Upper lobe of right lung (tissue), 1 donor: ENCODE results near the gene GPBAR1. TPM values are rescaled to one million over a fixed set of nuclear protein-coding genes. Genes with fewer than 3 reads are reported as not detected.

Experiments used
- ATAC-seq: fragments of 200-7000 bp; cut with Tn5 transposase; one replicate; pipeline ENCODE4 v1.9.1; 2020; ENCODE audit warnings: mild to moderate bottlenecking, moderate library complexity
- DNase-seq: peaks from one replicate; pipeline ENCODE4 v3.0.0-alpha.2; 2020
- H3K27ac ChIP-seq: fragments of 200-600 bp; one replicate; pipeline ENCODE4 v1.8.0; 2022
- H3K27me3 ChIP-seq: fragments of 200-600 bp; one replicate; pipeline ENCODE4 v1.8.0; 2022; ENCODE audit warnings: mild to moderate bottlenecking
- H3K36me3 ChIP-seq: fragments of 200-600 bp; one replicate; pipeline ENCODE4 v1.8.0; 2022
- H3K4me1 ChIP-seq: fragments of 200-600 bp; one replicate; pipeline ENCODE4 v1.8.0; 2022
- H3K4me3 ChIP-seq: fragments of 200-600 bp; one replicate; pipeline ENCODE4 v1.8.0; 2022; ENCODE audit warnings: mild to moderate bottlenecking
- H3K9me3 ChIP-seq: fragments of 200-600 bp; one replicate; pipeline ENCODE4 v1.8.0; 2022
- intact Hi-C: fragments of 100-400 bp; cut with DNase I; formaldehyde crosslinking; loops from one replicate; pipeline ENCODE4 v1.11.0; 2022
- total RNA-seq: library from RNA; stranded (reverse); fragmentation: NEBNext Ultra II Directional; extraction: Animal tissue kit (Norgen Biotek cat#: 25700); gene quantifications from one replicate; pipeline ENCODE4 v1.2.1, GENCODE V29; 2021
- TF ChIP-seq, protein P1 (sequence below): fragments of 200-600 bp; IDR thresholded peaks from one replicate; pipeline ENCODE4 v1.8.0; 2022; ENCODE audit warnings: antibody characterized with exemption
- donor health status: DM: no; HTN: yes; CAD: no; lungs with severe emphysema.

GPBAR1 gene
- total RNA-seq, 1 donor from 2014 or later = 2.6 TPM

DNA sequence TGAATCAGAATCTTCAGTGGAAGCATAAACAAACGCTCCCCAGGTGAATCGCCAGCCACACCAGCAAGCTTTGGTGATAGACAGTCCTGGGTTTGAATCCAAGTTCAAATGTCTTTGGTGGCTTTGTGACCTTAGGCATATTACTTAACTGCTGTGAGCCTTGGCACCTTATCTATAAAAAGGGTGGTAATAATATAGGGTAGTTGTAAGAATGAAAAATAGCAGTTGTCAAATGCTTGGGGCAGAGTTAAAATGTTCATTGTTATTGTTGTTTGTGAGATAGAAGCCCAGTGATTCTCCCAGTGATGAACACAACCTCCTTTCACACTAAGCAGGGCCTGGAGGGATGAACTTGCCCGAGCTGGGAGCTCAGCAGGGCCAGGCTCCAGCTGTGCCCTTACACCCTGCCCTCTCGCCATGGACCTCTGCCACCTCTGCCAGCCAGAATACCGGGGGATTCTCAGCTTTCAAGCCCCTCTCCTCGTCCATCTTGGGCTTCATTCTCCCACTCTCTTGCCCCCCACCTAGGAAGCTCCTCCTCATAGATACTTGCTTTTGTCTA is 37.6 kb downstream of the GPBAR1 start:
- no peaks in the 10 kb centered on the region for H3K9me3 ChIP-seq
- intact Hi-C loops = loop anchor here (10.0 kb wide), 1 partner anchor 96 kb away; the partner anchor contains the start of gene CTDSP1
- no peak for DNase-seq
- no peaks in the 10 kb centered on the region for H3K36me3 ChIP-seq
- TF ChIP-seq, protein P1, sequence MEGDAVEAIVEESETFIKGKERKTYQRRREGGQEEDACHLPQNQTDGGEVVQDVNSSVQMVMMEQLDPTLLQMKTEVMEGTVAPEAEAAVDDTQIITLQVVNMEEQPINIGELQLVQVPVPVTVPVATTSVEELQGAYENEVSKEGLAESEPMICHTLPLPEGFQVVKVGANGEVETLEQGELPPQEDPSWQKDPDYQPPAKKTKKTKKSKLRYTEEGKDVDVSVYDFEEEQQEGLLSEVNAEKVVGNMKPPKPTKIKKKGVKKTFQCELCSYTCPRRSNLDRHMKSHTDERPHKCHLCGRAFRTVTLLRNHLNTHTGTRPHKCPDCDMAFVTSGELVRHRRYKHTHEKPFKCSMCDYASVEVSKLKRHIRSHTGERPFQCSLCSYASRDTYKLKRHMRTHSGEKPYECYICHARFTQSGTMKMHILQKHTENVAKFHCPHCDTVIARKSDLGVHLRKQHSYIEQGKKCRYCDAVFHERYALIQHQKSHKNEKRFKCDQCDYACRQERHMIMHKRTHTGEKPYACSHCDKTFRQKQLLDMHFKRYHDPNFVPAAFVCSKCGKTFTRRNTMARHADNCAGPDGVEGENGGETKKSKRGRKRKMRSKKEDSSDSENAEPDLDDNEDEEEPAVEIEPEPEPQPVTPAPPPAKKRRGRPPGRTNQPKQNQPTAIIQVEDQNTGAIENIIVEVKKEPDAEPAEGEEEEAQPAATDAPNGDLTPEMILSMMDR = no peak
- ATAC-seq = no peak
- no peak overlapping the region for H3K4me3 ChIP-seq
- peaks cover 22% of the 10 kb centered on the region for H3K4me1 ChIP-seq
- peak overlapping the region; percentile 63 for H3K27ac ChIP-seq
- no peaks in the 10 kb centered on the region for H3K27me3 ChIP-seq

DNA sequence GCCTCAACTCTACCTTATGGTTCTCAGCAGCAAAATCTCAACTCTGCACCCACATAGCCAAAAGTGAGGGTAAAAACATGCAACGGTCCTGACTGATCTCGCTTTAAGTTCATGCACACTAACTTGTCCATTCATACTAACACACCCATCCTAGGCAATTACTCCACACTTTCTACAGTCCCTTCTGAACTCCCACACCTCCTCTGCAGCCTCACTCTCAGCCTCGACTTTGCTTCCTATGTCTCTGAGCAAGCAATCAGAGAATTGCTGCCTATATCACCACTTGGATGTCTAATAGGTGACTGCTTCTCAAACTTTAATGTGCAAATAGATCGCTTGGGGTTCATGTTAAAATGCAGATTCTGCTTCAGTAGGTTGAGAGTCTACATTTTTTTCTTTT is 39.3 kb downstream of the GPBAR1 start:
- no peaks in the 10 kb centered on the region for H3K36me3 ChIP-seq
- H3K4me1 ChIP-seq = peaks cover 5% of the 10 kb centered on the region
- no peaks in the 10 kb centered on the region for H3K9me3 ChIP-seq
- H3K27me3 ChIP-seq = no peaks in the 10 kb centered on the region
- H3K27ac ChIP-seq = no peak overlapping the region
- ATAC-seq = no peak
- TF ChIP-seq, protein P1 = no peak
- intact Hi-C loops = loop anchor here (10.0 kb wide), 1 partner anchor 55 kb away; the partner anchor contains the start of gene CATIP
- no peak for DNase-seq
- H3K4me3 ChIP-seq = no peak overlapping the region

DNA sequence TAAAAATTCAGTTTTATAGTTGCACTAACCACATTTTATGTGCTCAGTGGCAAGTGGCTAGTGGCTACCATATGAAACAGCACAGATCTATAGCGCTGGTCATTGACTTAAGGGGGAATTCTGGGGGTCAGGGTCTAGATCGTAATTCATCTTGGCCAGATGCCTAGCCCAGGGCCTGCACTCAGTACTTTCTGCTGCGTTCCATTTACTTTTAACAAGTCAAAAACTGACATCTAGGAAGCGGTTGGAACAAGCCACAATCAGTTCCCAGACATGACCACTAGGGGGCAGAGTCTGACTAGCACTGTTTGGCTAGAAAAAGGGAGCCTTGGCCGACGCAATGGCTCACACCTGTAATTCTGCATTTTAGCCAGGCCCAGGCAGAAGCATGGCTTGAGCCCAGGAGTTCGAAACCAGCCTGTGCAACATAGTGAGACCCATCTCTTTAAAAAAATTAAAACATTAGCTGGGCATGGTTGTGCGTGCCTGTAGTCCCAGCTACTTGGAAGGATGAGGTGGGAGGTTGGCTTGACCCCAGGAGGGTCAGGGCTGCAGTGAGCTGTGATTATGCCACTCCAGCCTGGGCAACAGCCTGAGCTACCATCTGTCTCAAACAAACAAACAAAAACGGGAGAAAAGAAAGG is 40.5 kb downstream of the GPBAR1 start:
- H3K4me3 ChIP-seq = no peak overlapping the region
- TF ChIP-seq, protein P1 = peak; percentile 98
- peak; percentile 93 for ATAC-seq
- H3K9me3 ChIP-seq = no peaks in the 10 kb centered on the region
- no peaks in the 10 kb centered on the region for H3K27me3 ChIP-seq
- no peaks in the 10 kb centered on the region for H3K4me1 ChIP-seq
- H3K27ac ChIP-seq = no peak overlapping the region
- intact Hi-C loops = loop anchor here (10.0 kb wide), 1 partner anchor 54 kb away; the partner anchor contains the start of gene CATIP
- no peaks in the 10 kb centered on the region for H3K36me3 ChIP-seq
- peak; percentile 82 for DNase-seq

DNA sequence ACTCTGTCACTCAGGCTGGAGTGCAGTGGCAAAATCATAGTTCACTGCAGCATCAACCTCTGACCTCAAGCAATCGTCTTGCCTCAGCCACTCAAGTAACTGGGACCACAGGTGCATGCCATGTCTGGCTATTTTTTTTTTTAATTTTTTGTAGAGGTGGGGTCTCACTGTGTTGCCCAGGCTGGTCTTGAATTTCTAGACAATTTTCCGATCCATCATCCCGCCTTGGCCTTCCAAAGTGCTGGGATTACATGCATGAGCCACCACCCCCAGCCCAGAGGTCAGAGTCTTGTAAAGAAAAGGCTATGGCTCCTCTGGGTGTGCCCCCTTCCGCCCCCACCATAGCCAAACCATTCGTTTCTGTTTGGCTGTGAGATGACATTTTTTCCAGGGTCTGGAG is 44.6 kb downstream of the GPBAR1 start:
- DNase-seq = no peak
- no peak for ATAC-seq
- TF ChIP-seq, protein P1 = no peak
- no peak overlapping the region for H3K27ac ChIP-seq
- intact Hi-C loops = loop anchor here (10.0 kb wide), 1 partner anchor 49 kb away; the partner anchor contains the start of gene CATIP
- no peaks in the 10 kb centered on the region for H3K4me1 ChIP-seq
- no peaks in the 10 kb centered on the region for H3K9me3 ChIP-seq
- H3K27me3 ChIP-seq = no peaks in the 10 kb centered on the region
- H3K36me3 ChIP-seq = no peaks in the 10 kb centered on the region
- H3K4me3 ChIP-seq = no peak overlapping the region

DNA sequence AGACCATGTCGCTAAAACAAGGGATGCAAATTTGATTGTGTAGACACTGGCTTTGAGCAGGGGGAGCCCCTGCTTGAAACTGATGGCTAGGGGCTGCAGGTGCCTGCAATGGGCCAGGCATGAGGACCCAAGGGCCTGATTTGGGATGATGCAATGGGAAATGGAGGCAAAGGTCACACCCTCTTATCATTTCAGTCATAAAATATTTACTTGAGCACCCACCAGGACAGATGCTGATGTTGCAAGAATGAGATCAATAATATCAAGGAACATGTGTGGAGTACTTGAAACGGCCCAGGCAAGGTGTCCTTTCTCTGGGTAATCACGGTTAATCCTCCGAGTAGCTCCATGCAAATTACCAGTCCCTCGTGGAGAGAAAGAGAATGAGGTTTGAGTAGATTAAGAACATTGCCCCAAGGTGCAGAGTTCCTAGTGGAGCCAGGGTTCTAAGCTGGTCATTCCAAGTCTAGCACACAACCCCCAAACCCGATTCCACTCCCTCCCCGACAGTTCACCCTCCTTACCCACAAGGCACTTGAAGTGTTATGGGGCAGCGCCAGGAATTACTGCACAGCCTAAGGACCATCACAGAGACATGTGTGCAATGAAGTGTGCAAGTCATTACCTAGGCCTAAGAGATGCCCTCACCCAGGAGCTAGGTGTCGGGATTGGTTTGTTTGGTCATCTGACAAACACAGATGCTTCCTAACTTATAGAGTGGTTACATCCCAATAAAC is 45.5 kb downstream of the GPBAR1 start:
- TF ChIP-seq, protein P1 = no peak
- intact Hi-C loops = loop anchor here (10.0 kb wide), 1 partner anchor 48 kb away; the partner anchor contains the start of gene CATIP
- ATAC-seq (no peak), DNase-seq (no peak)
- Histone ChIP-seq H3K36me3 (no peaks in the 10 kb centered on the region), H3K4me1 (no peaks in the 10 kb centered on the region), H3K27ac (no peak overlapping the region), H3K9me3 (no peaks in the 10 kb centered on the region), H3K27me3 (no peaks in the 10 kb centered on the region), H3K4me3 (no peak overlapping the region)
